HG03064 (cell line): Measurements from ENCODE around the gene EPB41L4B.
A peak's percentile ranks its signal among the peaks of the same experiment; 100 is the strongest.
"Not testable (repeated sequence)": the region's sequence is repeated elsewhere in the genome, so short reads cannot be mapped to it uniquely, and the experiment has no call there.

Source experiments
- ATAC-seq: cut with Tn5 transposase; IDR thresholded peaks from one replicate; pipeline ENCODE4 v1.9.1; 2021; ENCODE audit warnings: low read depth; ENCODE audit not compliant: unreplicated experiment

The EPB41L4B gene

GRCh38 chr9:109320742-109321448 is at the start of gene EPB41L4B:
EPB41L4B (minus strand) TSS chr9:109321059; CDS start chr9:109320446, 613 bp downstream.
- ATAC-seq: peak; percentile 99

GRCh38 chr9:109369285-109369684 is 48.4 kb upstream of the EPB41L4B start:
- ATAC-seq: no peak

DNA sequence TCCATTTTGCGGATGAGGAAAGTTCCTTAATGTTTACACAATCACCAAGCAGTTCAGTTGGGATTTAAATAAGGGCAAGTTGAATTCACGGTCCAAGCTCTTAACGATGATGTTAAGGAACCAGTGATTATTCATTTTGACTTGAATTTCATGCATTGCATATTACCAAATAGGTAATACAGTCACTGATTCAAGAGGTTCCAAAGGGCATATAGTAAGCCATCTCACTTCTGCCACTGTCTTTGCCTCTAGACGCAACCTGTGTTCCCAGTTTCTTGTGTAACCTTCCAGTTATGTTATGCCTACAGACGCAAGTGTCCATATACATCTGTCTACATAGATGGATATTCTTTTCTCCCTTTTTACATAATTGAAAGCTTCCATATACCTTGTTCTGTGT is 39.9 kb upstream of the EPB41L4B start:
- ATAC-seq: no peak

DNA sequence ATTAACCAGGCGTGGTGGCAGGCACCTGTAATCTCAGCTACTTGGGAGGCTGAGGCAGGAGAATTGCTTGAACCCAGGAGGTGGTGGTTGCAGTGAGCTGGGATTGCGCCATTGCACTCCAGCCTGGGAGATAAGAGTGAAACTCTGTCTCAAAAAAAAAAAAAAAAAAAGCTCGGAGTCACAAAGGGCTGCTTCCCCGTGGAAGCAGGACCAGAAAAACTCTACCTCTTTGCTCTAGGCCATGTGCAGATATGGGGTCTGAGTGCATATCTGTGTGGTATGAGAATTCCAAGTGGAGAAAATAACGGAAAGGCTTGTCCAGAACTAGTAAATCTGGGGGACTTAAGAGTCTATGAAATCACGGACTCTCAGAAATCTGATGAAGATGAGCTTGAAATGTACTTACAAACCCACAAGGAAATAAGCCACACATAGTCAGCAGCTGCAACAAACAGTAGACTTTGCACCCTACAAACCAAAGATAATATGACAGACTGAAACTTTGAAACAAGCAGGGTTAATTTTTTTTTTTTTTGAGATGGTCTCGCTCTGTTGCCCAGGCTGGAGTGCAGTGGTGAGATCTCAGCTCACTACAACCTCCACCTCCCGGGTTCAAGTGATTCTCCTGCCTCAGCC is 38.2 kb upstream of the EPB41L4B start:
- not testable (repeated sequence) for ATAC-seq

- ATAC-seq: no peak
Observed at GRCh38 chr9:109355564-109356297, 34.9 kb upstream of the EPB41L4B start.

GRCh38 chr9:109354190-109354589 is 33.3 kb upstream of the EPB41L4B start:
- no peak for ATAC-seq

DNA sequence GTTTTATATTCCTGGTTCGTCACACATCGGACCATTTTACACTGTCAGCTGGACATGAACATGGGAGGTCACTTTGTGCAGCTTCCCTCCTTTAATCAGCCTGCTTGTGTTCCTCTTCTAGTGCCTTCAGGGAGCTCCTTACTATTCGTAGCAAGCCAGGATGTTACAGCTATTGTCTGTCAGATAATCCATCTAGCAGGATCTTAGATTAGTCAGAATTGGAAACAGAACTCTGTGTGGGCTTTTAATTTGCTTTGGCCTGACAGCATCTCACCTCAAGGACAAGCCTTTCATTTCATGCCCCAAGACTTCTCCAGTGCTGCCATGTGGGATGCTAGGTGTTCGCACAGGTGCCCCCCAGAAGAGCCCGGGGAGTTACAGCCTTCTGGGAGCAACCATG is 30.2 kb upstream of the EPB41L4B start:
- no peak for ATAC-seq

DNA sequence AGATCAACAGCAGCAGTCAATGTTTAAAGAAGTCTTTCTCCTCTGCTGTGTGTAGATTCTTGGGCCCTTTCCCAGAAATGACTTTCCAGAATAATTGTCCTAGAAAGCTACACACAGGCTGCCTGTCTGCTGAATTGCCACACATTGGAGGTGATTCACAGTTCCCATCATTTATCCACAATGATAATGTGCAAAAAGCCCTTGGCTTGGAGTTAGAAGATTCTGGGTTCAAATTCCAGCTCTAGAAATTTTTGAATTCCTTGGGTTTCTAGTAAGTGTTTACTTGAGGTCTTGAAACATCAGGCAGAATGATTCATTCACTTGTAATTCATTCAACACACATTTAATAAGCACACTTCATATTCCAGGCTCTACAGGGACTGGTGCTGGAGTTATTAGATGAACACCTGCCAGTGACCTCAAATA is 28.6 kb upstream of the EPB41L4B start:
- no peak for ATAC-seq

DNA sequence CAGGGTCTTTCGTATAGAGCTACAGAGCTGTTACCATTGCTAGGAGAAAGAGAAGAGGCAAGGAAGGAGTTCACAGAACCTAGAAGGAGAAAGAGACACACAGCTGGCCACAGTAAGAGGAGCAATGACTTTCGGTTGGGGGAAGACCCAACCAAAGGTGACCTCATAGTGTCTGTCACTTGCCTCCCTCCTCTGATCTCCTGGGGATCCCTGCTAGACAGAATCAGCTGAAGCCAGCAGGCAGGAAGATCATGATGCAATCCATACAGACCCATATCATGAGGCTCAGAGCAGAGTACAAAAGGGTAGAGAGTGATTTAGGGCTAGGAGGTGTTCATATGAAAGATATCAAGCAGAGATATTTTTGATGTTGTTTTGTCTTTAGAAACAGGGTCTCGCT is 26.0 kb upstream of the EPB41L4B start:
- no peak for ATAC-seq

- ATAC-seq: no peak
Observed at GRCh38 chr9:109344866-109345265, 24.0 kb upstream of the EPB41L4B start.

GRCh38 chr9:109342878-109343277 is 22.0 kb upstream of the EPB41L4B start:
- ATAC-seq: no peak

- ATAC-seq: no peak
Observed at GRCh38 chr9:109341561-109341960, 20.7 kb upstream of the EPB41L4B start.

DNA sequence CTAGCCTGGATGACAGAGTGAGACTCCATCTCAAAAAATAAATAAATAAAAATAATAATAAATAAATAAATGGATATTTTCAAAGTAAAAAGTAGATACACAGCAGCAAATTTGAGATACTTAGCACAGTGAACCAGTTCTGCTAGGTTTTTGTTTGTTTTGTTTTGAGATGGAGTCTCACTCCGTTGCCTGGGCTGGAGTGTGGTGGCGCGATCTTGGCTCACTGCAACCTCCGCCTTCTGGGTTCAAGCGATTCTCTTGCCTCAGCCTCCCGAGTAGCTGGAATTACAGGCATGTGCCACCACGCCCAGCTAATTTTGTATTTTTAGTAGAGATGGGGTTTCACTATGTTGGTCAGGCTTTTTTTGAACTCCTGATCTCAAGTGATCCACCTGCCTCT is 20.1 kb upstream of the EPB41L4B start:
- ATAC-seq: not testable (repeated sequence)

DNA sequence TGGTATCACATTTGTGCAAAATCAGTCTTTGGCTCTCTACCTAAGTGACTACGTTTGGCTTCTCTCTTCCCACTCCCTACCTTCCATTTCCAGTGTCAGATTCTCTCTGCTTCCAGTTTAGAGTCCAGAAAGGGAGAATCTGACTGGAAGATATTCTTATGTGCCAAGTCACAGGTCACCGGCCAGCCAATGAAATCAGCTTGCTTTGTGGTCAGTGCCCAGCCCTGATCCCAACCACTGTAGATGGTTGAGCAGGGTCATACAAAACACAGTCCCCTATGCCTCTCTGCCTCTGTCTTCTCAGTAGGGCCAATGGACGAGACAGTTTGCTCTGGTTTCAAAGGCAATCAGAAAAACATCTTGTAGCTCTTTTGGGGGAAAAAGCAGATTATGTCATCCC is 15.6 kb upstream of the EPB41L4B start:
- ATAC-seq: no peak

GRCh38 chr9:109335929-109336328 is 15.1 kb upstream of the EPB41L4B start:
- no peak for ATAC-seq

DNA sequence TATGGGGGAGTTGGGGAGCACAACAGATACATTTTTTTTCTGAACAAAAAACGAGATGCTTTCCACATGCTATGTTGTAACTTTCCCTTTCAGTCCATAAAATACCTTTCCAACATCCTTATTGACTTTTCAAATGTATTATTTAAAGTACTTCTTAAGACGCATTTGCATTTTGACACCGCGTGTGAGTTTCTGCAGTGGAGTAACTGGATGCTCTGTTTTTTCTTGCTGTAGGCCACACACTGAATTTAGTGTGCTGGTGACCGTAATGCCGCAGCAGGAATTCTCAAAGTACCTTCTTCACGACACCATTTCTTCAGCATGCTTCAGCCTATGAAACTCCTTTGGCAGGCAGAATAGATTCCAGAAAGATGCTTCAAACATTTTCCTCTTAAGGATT is 14.3 kb upstream of the EPB41L4B start:
- no peak for ATAC-seq

- ATAC-seq: no peak
Observed at GRCh38 chr9:109331353-109331752, 10.5 kb upstream of the EPB41L4B start.

- no peak for ATAC-seq
Observed at GRCh38 chr9:109329638-109330258, 8.9 kb upstream of the EPB41L4B start.

GRCh38 chr9:109328978-109329637 is 8.2 kb upstream of the EPB41L4B start:
- no peak for ATAC-seq

GRCh38 chr9:109325089-109325488 is 4.2 kb upstream of the EPB41L4B start:
- no peak for ATAC-seq

DNA sequence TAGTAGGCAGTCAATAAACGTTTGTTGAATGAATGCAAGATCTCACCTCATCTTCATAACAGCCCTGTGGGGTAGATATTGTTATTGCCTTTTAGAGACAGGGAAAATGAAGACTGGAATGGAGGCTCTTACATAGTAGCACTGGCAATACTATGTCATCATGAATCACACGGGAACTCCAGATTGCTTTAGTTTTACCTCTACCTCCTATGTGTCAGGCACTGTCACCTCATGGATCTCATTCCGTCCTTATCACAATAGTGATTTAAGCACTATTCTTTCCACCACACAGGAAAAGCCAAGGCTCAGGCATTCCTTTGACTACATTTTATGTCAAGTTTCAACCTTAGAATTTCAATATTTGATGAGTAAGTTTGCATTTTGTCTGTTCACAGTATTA is 2.9 kb upstream of the EPB41L4B start:
- no peak for ATAC-seq
